Activated CD8-positive, alpha-beta T cell treated with anti-CD3 and anti-CD28 coated beads for 36 hours (primary cell): Measurements from ENCODE around the gene BCORL1. TPM values are rescaled to one million over a fixed set of nuclear protein-coding genes. Genes with fewer than 3 reads are reported as not detected.
A peak's percentile ranks its signal among the peaks of the same experiment; 100 is the strongest.

ENCODE experiments used
- ATAC-seq: fragments of 200-7000 bp; cut with Tn5 transposase; one replicate; pipeline ENCODE4 v1.10.0; 2021; ENCODE audit warnings: mild to moderate bottlenecking, moderate library complexity
- CTCF ChIA-PET: fragments of 350-600 bp; sonication (Branson Sonifier 250); formaldehyde crosslinking; loops from one replicate; lab custom pipeline; 2021; ENCODE audit warnings: antibody characterized with exemption; lab: Charles Lee
- POLR2A ChIA-PET: fragments of 350-600 bp; sonication (Branson Sonifier 250); formaldehyde crosslinking; loops from one replicate; lab custom pipeline; 2021; ENCODE audit warnings: antibody characterized with exemption; lab: Charles Lee
- DNase-seq: peaks from one replicate; pipeline ENCODE4 v3.0.0-alpha.2; 2020
- H3K27ac Mint-ChIP-seq: one replicate; pipeline ENCODE4 v1.8.0; 2021; ENCODE audit warnings: mild to moderate bottlenecking, mixed read lengths
- H3K27me3 Mint-ChIP-seq: one replicate; pipeline ENCODE4 v1.8.0; 2021; ENCODE audit warnings: mixed read lengths
- H3K36me3 Mint-ChIP-seq: one replicate; pipeline ENCODE4 v1.8.0; 2021; ENCODE audit warnings: low read depth, mixed read lengths
- H3K4me1 Mint-ChIP-seq: one replicate; pipeline ENCODE4 v1.8.0; 2021; ENCODE audit warnings: low read depth, mixed read lengths
- H3K4me3 Mint-ChIP-seq: one replicate; pipeline ENCODE4 v1.8.0; 2021; ENCODE audit warnings: mild to moderate bottlenecking, moderate library complexity, mixed read lengths
- H3K9me3 Mint-ChIP-seq: one replicate; pipeline ENCODE4 v1.8.0; 2021; ENCODE audit warnings: mixed read lengths
- CTCF ChIP-seq: fragments of 200-600 bp; IDR thresholded peaks from one replicate; pipeline ENCODE4 v1.8.0; 2022; ENCODE audit warnings: antibody characterized with exemption, mild to moderate bottlenecking
- intact Hi-C: fragments of 100-400 bp; cut with micrococcal nuclease; formaldehyde crosslinking; loops from one replicate; pipeline ENCODE4 v1.10.0; 2022
- total RNA-seq, 2 experiments: library from RNA; stranded (reverse); gene quantifications; one replicate each; pipeline ENCODE4 v1.2.3, GENCODE V29; 2021

The BCORL1 gene
- total RNA-seq, 2 experiments from 2014 or later: 7.1 to 9.9 TPM

DNA sequence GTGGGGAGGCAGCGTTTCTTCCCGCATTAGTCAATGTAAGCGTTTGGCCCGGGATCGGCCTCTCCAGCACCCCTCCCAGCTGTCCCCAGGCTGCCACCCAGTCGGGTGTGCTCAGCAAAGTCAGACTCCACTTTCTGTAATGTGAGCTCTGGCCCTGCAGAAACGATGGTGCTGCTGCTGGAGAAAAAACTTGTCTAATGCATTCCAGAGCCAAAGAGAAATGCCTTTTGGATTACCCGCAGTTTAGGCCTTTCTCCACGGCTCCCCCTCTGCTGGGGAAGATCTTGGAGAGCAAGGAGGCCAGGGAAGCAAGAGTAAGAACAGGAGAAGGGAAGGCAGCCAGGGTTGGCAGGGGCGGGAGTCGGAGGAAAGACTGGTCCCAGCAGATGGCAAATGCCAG is 72.7 kb downstream of the BCORL1 start:
- Mint-ChIP-seq H3K27ac (no peak overlapping the region), H3K4me1 (peaks cover 3% of the 10 kb centered on the region), H3K27me3 (no peaks in the 10 kb centered on the region), H3K9me3 (no peaks in the 10 kb centered on the region), H3K4me3 (no peak overlapping the region), H3K36me3 (no peaks in the 10 kb centered on the region)
- ATAC-seq: no peak
- ChIA-PET POLR2A (no interaction called here), CTCF (no interaction called here)
- intact Hi-C loops: no loop called here
- DNase-seq: no peak
- no peak for TF ChIP-seq CTCF

- no peaks in the 10 kb centered on the region for H3K27me3 Mint-ChIP-seq
- no peak overlapping the region for H3K27ac Mint-ChIP-seq
- no peak for ATAC-seq
- no peak overlapping the region for H3K4me3 Mint-ChIP-seq
- H3K4me1 Mint-ChIP-seq: peaks cover 5% of the 10 kb centered on the region
- TF ChIP-seq CTCF: no peak
- no peaks in the 10 kb centered on the region for H3K9me3 Mint-ChIP-seq
- no peak for DNase-seq
- H3K36me3 Mint-ChIP-seq: no peaks in the 10 kb centered on the region
- intact Hi-C loops: no loop called here
- ChIA-PET POLR2A (no interaction called here), CTCF (no interaction called here)
Observed at GRCh38 chrX:130055899-130056298, 73.5 kb downstream of the BCORL1 start.

- Mint-ChIP-seq H3K4me3 (no peak overlapping the region), H3K9me3 (no peaks in the 10 kb centered on the region), H3K27me3 (no peaks in the 10 kb centered on the region), H3K27ac (no peak overlapping the region), H3K36me3 (no peaks in the 10 kb centered on the region), H3K4me1 (peaks cover 5% of the 10 kb centered on the region)
- CTCF ChIA-PET: interaction anchor here (1.2 kb wide), 1 partner anchor 132 kb away, joined by 4 read pairs; no protein-coding TSS in a partner anchor
- intact Hi-C loops: no loop called here
- TF ChIP-seq CTCF: no peak
- POLR2A ChIA-PET: no interaction called here
- ATAC-seq (no peak), DNase-seq (no peak)
Observed at GRCh38 chrX:130057209-130057608, 74.8 kb downstream of the BCORL1 start.

DNA sequence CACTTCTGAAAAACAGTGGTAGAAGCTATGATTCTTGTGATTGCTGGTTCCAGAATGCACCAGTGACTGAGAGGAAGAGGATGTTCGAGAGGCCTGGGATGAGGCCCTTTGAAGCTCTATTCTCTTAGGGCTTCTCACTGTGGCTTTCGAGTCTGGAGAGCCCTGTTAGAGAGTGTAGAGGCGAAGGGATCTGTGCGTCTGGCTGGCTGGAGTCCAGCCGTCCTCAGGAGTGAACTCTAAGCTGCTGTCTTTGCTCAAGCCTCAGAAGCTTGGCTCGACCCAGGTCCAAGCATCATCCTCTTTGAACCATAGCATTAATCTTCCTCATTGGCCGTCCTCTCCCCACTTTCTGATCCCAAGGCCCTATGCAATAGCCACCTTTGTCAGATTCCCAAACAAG is 76.2 kb downstream of the BCORL1 start:
- Mint-ChIP-seq H3K27ac (no peak overlapping the region), H3K4me1 (peaks cover 5% of the 10 kb centered on the region), H3K27me3 (no peaks in the 10 kb centered on the region), H3K36me3 (no peaks in the 10 kb centered on the region), H3K9me3 (no peaks in the 10 kb centered on the region), H3K4me3 (no peak overlapping the region)
- TF ChIP-seq CTCF: no peak
- ATAC-seq (no peak), DNase-seq (no peak)
- ChIA-PET CTCF (interaction anchor here (1.1 to 3.9 kb wide), 2 partner anchors 30 to 132 kb away, joined by 4 to 48 read pairs; no protein-coding TSS in a partner anchor), POLR2A (interaction anchor here (0.7 kb wide), 1 partner anchor 137 kb away, joined by 3 read pairs; no protein-coding TSS in a partner anchor)
- intact Hi-C loops: no loop called here

GRCh38 chrX:130060122-130061069 is 78.0 kb downstream of the BCORL1 start:
- ATAC-seq: peak; percentile 91
- DNase-seq: peak; percentile 80
- ChIA-PET CTCF (interaction anchor here (0.6 to 3.9 kb wide), 41 partner anchors 9 to 464 kb away, joined by 3 to 48 read pairs (median 4); partner anchors contain the start of gene UTP14A), POLR2A (interaction anchor here (0.8 to 1.5 kb wide), 5 partner anchors 82 to 424 kb away, joined by 3 to 4 read pairs (median 3); no protein-coding TSS in a partner anchor)
- intact Hi-C loops: loop anchor here (10.0 kb wide), 1 partner anchor 456 kb away; no protein-coding TSS in a partner anchor
- Mint-ChIP-seq H3K36me3 (peaks cover 2% of the 10 kb centered on the region), H3K27me3 (no peaks in the 10 kb centered on the region), H3K9me3 (no peaks in the 10 kb centered on the region), H3K4me3 (peak overlapping the region; percentile 72), H3K4me1 (peaks cover 5% of the 10 kb centered on the region), H3K27ac (peak overlapping the region; percentile 77)
- TF ChIP-seq CTCF: peak; percentile 66
